ENCODE results near the gene FAM204A.

Gene FAM204A

DNA sequence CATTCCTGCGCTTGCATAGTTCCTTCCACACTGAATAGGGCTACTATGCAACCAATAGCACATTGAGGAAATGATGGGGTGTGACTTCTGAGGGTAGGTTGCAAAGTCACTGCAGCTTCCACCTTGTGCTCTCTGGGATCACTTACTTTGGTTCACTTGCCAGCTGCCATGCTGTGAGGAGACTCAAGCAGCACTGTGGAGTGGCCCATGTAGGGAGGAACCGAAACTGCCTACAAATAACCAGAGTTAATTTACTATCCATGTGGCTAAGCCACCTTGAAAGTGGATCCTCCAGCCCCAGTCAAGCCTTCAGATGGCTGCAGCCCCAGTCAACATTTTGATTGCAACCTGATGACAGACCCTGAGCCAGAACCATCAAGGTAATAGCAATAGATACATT lies 64.3 kb downstream of the FAM204A start:
- no peak for DNase-seq

GRCh38 chr10:118276727-118277126 lies 65.4 kb downstream of the FAM204A start:
- DNase-seq, result no peak

DNA sequence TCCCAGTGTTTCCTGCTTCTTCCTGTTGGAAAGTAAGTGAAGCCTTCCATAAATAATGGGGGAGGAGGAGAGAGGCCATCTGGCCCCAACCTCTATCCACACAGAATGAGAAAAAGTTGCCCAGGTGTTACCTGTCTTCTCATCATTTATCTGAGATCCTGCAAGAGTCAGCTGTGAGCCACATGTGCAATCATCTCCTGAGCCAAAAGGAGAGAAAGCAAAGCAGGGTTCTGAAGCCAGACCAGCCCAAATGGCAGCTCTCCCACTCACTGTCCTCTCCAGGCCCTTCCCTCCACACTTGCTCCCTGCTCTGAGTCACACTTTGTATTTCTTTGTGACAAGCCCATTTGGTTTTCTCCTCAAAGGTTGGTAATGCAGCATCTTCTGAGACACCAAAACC lies 65.9 kb downstream of the FAM204A start:
- DNase-seq, result no peak

- no peak for DNase-seq
These were observed 68.5 kb downstream of the FAM204A start for GRCh38 chr10:118273662-118274061.

DNA sequence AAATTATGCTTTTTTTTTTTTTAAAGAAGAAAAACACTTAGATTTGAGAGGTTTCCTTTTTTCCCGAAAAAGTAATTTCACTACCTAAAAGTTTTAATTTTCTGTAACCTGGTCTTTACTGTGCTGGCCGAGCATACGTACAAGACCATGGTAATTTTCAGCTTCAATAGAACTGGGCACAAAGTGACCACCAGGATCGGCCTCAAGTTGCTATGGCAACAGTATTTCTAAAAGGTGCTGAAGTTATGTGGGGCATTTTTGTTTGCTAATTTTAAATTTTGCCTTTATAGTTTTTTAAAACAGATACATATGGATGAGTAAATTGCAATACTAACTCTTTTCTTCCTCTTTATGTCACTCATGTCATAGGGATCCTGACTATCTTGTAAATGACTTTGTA lies 69.4 kb downstream of the FAM204A start:
- DNase-seq, result no peak

DNA sequence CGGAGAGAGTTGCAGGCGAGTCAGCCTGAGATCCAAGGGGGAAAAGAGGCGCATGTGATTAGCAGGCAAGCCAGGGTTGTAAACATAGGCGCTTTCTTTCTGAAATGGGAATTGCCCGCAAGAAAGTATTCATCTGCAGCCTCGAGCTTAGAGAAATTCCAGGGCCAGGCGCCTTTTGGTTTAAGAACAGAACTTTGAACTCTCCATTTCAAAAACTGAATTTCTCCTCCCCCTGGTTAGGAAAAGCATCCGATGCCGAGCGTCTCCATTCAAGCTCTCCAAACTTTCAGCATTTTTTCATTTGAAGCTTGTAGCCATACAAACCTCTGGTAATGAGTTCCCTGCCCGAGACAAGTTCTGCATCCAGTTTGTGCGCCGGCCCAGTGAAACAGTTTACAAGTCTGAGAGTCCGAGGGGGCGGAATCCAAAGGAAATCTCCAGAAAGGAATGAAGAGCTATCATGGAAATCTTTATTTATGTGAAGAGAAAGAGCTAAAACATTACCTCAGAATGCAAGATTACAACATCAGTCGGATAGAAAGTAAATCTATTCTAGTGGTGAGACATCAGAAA lies 69.9 kb downstream of the FAM204A start:
- DNase-seq, result no peak

DNA sequence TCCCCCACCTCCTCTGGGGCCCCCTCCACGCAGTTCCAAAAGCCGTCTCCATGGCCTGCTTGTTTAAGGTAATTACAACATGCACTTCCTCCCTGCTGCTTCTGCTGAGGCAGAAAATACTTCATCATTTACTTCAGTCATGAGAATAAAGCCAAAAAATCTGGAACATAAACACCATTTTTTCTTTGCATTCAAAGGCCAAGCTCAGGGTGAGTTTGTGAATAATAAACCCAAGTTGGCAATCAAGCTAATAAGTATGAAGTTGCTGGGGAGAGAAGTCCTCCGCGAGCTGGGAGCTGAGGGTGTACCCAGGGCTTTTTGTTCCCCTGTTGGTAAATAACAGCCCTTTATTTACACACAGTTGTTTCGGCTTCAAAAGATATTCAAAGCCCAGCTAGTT lies 70.5 kb downstream of the FAM204A start:
- DNase-seq, result no peak

DNA sequence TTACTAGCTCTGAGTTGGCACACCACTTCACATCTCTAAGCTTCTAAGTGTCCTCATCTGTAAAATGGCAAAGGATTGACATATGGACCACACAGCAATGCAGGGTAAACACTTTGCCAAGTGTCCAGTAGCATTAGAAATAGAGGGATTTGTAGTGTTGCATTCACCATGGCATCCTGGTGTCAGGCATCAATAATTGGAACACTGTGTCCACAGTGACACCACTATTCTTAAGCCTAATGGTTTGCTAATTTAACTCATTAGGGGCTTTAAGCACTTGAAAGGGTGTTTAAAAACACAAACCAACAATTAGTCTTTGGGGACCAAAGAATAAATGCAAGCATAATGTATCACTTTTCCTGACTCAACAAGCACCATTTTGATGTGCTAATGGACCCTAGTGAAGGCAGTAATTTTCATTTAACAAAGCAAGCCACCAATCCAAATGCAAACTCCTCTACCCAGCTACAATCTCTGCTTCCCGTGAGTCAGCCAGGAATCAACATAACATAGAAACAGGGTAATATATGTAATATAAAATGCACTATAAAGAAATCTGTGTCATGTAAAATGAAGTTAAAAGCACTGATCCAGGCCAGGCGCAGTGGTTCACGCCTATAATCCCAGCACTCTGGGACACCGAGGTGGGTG lies 75.9 kb downstream of the FAM204A start:
- no peak for DNase-seq

GRCh38 chr10:118264838-118265470 lies 77.2 kb downstream of the FAM204A start:
- DNase-seq, result no peak

DNA sequence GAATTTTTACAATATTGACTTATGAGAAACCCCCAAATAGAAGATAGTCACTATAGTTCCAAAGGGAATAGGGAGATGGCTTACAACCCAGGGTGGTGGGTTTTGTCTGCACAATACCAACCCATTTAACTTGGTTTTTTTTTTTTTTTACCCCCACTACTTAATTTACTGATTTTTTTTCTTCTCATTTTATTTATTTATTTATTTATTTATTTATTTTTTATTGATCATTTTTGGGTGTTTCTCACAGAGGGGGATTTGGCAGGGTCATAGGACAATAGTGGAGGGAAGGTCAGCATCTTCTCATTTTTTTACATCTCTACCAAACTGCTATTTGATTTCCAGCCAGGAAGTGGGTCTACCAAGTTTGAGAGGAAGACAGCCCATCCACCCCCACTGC lies 77.9 kb downstream of the FAM204A start:
- DNase-seq, result no peak

- no peak for DNase-seq
These were observed 79.6 kb downstream of the FAM204A start for GRCh38 chr10:118262538-118262937.

- peak; percentile 63 for DNase-seq
These were observed 82.7 kb downstream of the FAM204A start for GRCh38 chr10:118259288-118259906.

DNA sequence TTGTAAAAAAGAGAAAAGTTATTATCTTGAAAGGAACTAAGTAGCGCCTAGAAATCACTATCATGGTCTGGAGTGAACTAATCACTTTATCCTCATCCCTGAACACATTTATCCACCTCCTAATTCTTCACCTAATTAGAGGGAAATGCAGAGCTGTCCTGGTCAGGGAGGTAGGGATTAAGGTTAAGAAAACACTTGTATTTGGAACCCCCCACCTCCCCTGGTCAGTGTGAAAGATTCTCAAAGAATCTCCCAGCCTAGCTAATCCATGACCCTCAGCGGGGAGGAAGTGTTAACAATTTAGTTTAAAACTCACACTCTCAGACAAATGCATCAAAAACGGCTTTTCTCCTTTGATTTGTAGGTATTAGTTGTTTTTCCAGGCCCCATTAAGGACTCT lies 83.8 kb downstream of the FAM204A start:
- DNase-seq, result no peak

DNA sequence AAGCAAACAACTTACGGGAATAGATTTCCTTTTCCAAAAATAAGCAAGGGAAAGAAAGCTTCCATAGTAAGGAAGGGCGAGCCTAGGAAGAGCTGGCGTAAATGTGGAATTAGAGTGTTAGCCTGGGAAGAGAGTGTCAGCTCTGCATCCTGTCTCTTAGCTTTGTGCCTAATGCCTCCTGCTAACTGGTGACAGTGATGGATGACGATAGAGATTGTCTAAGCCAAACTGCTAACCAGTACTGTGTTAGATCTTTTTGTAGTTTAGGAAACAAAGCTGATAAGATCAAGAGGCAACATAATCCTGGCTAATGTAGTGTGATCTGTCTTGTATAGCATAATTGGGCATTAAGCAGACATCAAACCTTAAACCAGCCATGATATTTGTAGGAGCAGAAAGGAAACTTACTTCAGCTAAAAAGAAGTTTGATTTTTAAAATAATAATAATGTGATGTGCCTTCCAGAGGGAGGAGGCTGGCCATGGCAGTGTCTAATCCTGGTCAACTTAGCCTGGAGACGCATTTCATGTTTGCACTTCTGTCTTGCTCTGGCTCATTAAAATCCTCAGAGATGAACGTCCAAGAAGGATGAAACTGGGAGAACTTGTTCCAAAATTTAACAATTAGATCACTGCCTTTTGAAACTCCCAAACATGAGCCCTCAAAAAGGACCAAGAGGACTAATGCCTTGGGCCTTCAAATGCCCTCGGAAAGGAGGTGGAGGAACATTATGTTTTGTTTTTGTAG lies 85.1 kb downstream of the FAM204A start:
- DNase-seq, result no peak

- no peak for DNase-seq
These were observed 85.9 kb downstream of the FAM204A start for GRCh38 chr10:118256209-118256608.

GRCh38 chr10:118255355-118255754 lies 86.8 kb downstream of the FAM204A start:
- DNase-seq, result no peak

DNA sequence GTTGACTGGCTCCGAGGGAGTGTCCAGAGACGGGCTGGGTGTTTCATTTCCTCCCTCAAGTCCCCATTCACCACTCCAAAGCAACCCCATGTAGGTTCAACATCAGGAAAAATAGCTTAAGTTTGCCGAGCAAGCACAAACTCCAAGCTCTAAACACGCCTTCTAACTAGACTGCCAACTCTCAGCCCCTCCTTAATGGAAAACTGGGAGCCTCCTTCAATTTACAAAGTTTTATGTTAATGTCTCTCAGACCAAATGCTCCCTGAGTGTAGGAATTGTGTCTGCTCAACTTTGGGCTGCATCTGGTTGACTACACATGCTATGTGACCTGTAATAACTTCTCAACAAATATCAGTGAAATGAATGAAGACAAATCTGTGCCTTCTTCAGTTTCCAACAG lies 87.5 kb downstream of the FAM204A start:
- DNase-seq, result no peak

GRCh38 chr10:118253397-118253796 lies 88.7 kb downstream of the FAM204A start:
- no peak for DNase-seq

DNA sequence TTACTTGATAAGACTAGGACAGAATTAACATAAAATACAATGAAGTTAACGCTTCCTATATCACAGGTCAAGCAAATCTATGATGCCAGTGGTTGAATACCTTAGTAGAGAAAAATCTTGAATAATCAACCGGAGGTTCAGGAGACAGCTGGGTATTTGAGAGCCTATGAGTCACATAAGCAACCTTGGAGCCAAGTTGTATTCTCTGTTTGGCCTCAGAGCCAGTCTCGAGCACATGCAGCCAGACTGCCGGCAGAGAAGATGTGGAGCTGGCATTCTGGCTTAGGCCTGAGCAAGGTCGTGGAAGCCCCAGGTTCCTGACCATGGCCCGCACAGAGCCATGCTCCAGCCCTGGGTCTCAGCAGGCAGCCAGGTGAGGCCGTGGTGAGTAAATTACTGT lies 90.3 kb downstream of the FAM204A start:
- DNase-seq, result no peak

DNA sequence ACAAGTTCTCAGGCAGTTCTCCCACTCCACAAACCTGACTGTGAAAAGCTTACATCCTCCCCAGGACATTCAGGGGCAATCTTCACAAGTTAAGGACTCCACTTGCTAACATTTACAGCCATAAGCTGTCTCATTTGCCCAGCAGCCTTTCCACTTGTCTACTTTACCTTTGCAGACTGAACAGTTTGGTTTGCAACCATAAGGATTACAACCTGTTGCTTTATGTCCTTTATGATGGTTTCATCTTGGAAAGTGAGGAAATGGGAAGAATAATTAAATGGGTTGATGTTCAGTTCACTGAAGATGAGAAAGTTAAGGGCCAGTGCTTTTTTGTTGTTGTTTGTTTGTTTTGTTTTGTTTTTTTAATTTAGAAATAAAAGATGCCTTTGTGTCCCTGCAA lies 92.4 kb downstream of the FAM204A start:
- DNase-seq, result no peak
